ENCODE measurements around the gene IRF1. TPM values are rescaled to one million over a fixed set of nuclear protein-coding genes. Genes with fewer than 3 reads are reported as not detected.

IRF1 gene
- total and polyA plus RNA-seq, 2 of the 4 experiments (the other 2 are of a cell fraction), result 11.1 to 18.9 TPM

DNA sequence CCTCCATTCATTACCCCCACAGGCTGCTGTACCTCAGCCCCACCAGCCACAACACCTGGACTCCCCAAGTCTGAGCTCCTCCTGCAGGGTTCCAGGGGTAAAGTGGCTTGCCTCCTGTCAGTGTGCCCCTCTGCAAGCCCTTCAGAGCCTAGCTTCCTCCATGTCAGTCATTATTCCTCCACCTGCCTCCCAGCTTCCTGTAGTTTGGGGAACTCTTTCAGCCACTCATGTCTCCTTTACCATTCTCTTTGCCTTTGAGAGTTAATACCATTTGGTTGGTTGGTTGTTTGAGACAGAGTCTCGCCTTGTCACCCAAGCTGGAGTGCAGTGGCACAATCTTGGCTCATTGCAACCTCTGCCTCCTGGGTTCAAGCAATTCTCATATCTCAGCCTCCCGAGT, 36.2 kb downstream of the IRF1 start:
- DNase-seq (no peak), ATAC-seq (ENCODE audit: low read depth) (no peak)
- Histone ChIP-seq H3K4me3 (ENCODE audit: insufficient read depth, low read depth, low read length) (no peak overlapping the region), H3K36me3 (ENCODE audit: control insufficient read depth, insufficient read depth, low read length) (peaks cover 1% of the 10 kb centered on the region; the same call in 1 of the 2 replicates), H2AFZ (replicated peaks; ENCODE audit: low read length, poor library complexity) (no peak overlapping the region), H3K23ac (ENCODE audit: low read depth, low read length) (no peak overlapping the region), H2BK15ac (ENCODE audit: low read depth, low read length) (no peak overlapping the region), H2BK5ac (ENCODE audit: low read depth, low read length, poor library complexity, severe bottlenecking) (no peak overlapping the region), H3K9ac (ENCODE audit: low read depth, low read length) (no peak overlapping the region), H4K5ac (ENCODE audit: low read depth, low read length) (no peak overlapping the region), H3K27ac (ENCODE audit: insufficient read depth, low read length) (no peak overlapping the region), H3K9me1 (ENCODE audit: insufficient read depth, low read length) (peaks cover 30% of the 10 kb centered on the region), H3K4ac (ENCODE audit: low read depth, low read length) (no peak overlapping the region), H3K56ac (ENCODE audit: extremely low read depth, insufficient read depth, low read length) (no peak overlapping the region), H2BK120ac (ENCODE audit: low read depth, low read length) (no peak overlapping the region), H2BK20ac (ENCODE audit: low read depth, low read length) (no peak overlapping the region), H4K8ac (ENCODE audit: low read depth in 2 of 2, low read length in 2 of 2) (no peak overlapping the region), H3K27me3 (ENCODE audit: control insufficient read depth, insufficient read depth, low read length) (no peaks in the 10 kb centered on the region), H3K9me3 (ENCODE audit: control insufficient read depth, insufficient read depth, low read length) (no peaks in the 10 kb centered on the region), H3K79me1 (ENCODE audit: low read depth in 1 of 2, low read length in 2 of 2) (peaks cover 3 to 30% of the 10 kb centered on the region in 2 experiments; a peak in 2 of 4 replicates), H4K91ac (ENCODE audit: insufficient read depth, low read depth, low read length) (no peak overlapping the region), H3K4me2 (ENCODE audit: low read depth, low read length) (no peak overlapping the region), H2AK5ac (ENCODE audit: low read depth, low read length) (peak overlapping the region; percentile 31; the same call in 1 of the 2 replicates), H3K4me1 (ENCODE audit: control insufficient read depth, insufficient read depth, low read length) (peaks cover 31% of the 10 kb centered on the region), H3K18ac (ENCODE audit: low read depth, low read length) (no peak overlapping the region), H4K20me1 (ENCODE audit: insufficient read depth, low read length) (no peaks in the 10 kb centered on the region), H3K14ac (replicated peaks; ENCODE audit: low read depth, low read length) (no peak overlapping the region), H2AK9ac (replicated peaks; ENCODE audit: low read depth, low read length, poor library complexity) (no peak overlapping the region)
- in situ Hi-C loops (cut with MboI; ENCODE audit: low sequenced_read_pairs), result no loop called here
- CTCF ChIA-PET, result interaction anchor here (1.0 kb wide), 1 partner anchor 10 kb away, joined by 4 read pairs; no protein-coding TSS in a partner anchor
- POLR2A ChIA-PET (ENCODE audit: unreplicated experiment), result no interaction called here
- dilution Hi-C loops (cut with HindIII; ENCODE audit: low sequenced_read_pairs, unreplicated experiment), result no loop called here
- BruUV-seq (replicated peaks), result no TSS peak
- intact Hi-C loops (cut with micrococcal nuclease), result no loop called here
- TF ChIP-seq RAD21 (IDR thresholded peaks at IDR 0.05; ENCODE audit: low read length), result no peak
- WGBS, 2 experiments (ENCODE audit: extremely low coverage in 2 of 2, insufficient read length in 1 of 2), result 100% methylated on average over 1 of the region's 2 CpGs; no CpG with 5 or more reads in 1 of the 2 experiments
